ENCODE results near the gene RNF112.

The RNF112 gene

GRCh38 chr17:19410875-19411620 lies at the start of gene RNF112:
TSS of gene RNF112 (plus strand) at chr17:19411232. CDS start at chr17:19411409, 177 bp downstream.
- no peak for DNase-seq

DNA sequence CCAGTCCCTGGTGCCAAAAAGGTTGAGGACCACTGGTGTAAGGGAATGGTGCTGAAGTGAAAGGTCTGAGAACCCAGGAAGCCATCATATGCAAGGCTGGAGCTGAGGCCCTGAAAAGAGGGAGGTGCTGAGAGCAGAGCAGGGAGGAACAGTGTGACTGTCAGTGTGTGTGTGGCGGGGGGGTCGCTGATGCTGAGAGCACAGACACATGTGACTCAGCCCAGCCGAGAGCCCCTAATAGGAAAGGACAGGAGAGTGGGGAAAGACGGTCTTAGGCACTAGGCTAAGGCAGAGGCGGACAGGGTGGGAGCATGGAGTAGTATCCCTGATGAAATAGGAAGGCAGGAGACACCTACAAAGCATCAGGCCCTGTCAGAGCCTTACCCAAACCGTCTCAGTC lies 49.7 kb upstream of the RNF112 start:
- DNase-seq, result no peak

DNA sequence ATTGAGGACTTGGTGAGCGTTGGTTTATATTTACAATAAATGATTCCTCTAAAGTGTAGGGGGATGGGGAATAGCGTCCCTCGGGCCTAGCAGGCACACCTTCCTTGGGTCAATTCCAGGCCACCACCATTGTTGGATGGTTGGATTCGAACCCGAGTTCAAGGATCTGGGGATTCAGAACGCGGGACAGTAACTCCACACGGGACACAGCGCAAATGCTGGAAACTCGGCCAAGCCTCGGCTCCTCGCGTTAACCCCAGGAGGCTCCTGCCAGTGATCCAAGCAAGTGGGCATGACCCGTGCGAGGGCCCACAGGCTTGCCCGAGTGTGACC lies 49.1 kb upstream of the RNF112 start:
- no peak for DNase-seq

- DNase-seq, result peak; percentile 92 to 96
Measured at GRCh38 chr17:19362277-19363113, 48.5 kb upstream of the RNF112 start, which contains the start of gene B9D1. TSS of gene B9D1 (minus strand) at chr17:19362723. CDS start at chr17:19362569, 154 bp downstream.

GRCh38 chr17:19363114-19363438 lies 48.0 kb upstream of the RNF112 start:
- DNase-seq, result no peak

DNA sequence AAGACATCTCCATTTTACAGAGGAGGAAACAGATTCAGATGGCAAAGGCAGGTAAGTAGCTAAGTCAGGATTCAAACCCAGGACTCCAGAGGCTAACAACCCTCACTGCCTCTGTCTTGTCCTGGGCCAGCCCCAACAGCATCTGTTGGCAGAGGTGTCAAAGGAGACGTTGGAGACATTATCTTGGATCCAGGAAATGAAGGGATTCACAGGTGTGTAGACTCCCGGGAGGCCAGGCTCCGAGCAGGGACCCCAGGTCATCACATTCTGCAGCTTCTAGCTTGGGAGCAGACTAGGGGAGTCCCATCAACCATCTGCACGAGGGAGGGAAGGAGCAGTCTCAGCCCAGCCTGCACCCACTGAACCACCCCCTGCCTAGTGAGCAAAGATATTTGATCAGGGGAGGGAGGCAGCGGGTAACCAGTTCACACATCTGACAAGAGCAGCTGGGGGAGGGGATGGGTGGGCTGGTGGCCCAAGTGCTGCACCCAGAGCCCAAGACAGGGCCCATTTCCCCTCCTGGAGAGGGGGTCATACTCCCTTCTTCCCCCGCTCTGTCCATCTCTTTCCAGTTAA lies 47.5 kb upstream of the RNF112 start:
- no peak for DNase-seq

DNA sequence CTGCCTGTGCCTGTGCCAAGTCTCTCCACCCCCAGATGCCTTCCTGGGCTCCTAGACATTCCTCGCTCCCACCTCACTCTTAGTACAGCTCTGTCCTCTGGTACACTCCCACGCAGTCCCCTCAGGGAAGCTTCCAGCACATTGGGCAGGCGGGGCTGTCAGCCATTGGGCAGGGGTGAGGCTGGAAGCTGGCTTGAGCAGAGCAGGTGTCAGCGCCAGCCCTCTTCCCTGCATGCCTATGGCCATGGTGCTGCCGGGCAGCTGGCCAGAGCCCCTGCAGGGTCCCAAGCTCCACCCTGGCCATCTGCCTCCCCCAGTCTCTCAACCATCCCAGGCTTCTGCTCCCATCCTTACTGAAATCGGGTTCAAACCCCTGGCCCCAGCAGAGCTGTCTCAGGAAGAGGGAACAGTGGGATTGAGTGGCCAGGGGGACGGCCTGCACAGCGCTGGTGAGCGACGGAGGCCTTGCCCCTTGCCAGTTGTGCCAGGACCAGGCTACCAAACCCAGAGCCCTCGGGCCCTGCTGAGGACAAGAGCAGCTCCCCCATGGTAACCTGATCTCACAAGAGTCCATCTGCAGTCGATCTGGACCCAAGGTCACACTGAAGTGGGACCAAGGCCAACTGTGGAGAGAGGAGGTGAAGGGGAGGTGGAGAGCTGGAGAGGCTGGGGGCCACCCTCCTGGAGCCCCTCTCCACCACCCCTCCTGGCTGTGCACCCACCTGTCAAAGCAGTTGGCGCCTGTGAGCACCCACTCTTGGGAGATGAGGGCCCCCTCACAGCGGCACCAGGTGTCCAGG lies 46.1 kb upstream of the RNF112 start:
- no peak for DNase-seq

DNA sequence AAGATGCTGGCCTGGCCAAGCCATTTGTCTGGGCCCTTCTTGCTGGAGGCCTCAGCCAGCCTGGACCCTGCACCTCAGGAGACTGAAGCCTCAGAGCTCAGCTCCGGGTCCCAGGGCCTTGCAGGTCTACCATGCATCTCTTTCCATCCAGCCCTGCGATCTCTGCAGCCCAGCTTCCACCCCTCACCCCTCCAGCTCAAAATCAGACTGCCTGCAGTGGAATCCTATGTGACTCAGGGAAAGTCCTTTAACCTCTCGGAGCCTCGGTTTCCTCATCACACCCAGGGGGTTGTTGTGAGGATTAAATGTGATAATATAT lies 45.6 kb upstream of the RNF112 start:
- no peak for DNase-seq

DNA sequence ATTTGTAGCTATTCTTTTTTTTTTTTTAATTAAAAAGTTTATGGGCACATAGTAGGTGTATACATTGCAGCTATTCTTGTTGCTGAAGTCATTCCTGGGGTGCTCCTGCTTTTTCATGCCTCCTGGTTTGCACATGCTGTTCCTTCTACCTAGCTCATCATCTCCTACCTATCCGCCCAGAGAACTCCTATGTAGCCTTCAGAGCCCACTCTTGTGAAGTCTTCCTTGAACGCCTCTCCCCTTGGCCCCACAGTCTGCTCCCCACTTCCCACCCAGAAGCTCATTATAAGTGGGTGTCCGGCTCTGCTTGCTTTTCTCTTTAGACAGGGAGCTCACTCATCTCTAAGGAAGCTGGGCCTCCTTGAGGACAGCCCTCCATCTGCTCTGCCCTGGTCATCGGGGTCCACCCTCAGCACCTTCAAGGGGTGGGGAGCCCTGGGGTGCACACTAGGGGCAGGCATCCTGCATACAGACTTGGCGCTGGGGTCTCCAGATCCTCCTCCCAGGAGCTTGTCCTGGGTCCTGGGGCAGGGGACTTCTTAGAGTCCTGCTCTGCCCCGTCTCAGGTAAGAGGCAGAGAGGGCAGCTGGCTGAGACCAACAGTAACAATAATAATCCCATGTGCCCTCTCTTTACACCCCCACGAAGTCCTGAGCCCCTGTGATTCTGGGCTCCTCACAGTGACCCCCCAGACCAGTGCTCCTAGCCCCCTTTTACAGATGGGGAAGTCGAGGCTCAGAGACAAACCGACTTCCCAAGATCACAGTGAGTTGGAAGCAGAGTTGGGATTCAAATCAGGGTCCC lies 45.0 kb upstream of the RNF112 start:
- DNase-seq, result no peak

- no peak for DNase-seq
Measured at GRCh38 chr17:19366637-19366972, 44.4 kb upstream of the RNF112 start.

- DNase-seq, result no peak
Measured at GRCh38 chr17:19368229-19368628, 42.8 kb upstream of the RNF112 start.

DNA sequence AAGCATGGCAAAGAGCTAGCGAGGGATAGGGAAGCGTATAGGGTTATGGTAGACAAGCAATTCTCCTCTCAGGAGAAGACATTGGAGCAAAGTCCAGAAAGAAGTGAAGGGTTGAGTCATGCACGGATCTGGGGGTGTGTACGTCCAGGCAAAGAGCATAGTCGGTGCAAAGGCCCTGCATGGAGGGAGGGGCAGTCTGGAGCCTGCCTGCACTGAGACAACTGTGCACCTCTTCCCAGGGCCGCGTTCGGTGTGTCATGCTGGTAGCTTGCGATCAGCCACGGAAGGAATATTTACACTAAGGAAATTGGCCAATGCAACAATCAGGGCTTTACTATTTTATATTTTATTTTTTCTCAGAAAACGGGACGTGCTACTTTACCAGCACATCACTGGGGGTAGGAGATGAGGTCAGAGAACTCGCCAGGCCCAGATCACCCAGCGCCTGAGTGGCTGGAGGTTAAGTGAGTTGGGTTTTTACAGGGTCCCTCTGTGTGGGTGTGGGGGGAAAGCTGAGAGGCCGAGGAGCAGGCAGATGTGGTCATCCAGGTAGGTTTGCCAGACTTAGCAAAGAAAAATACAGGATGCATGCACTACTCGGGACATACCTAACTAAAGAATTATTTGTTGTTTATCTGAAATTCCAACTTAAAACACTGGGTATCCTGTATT lies 41.8 kb upstream of the RNF112 start:
- no peak for DNase-seq

DNA sequence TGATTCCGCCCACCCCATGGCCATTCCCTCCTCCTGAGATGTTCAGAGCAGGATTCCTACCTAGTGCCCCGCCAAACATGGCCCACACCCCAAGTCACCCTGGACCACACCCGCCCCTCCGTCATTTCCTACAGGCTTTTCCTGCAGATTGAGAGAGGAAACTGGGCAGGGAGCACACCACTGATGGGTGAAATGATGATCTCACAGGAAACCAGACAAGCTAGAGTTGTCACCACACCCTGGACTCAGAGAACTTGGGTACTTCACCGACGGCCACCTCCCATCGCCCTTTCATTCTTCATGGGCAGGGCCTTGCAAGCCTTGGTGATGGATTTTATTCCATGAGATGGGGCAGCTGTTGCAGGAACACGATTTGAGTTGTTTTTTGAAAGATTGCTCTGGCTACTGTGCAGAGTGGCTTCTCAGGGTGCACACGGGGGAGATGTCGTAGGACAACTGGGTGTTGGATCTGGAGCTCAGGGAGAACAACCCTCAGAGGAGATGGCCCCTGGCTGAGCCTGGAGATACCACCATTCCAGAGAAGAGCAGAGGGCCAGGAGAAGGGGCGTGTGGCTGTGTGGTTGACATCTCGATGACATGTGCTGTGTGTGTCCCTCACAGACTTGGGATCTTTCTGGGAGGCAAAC lies 41.1 kb upstream of the RNF112 start:
- peak; percentile 59 to 62 for DNase-seq

DNA sequence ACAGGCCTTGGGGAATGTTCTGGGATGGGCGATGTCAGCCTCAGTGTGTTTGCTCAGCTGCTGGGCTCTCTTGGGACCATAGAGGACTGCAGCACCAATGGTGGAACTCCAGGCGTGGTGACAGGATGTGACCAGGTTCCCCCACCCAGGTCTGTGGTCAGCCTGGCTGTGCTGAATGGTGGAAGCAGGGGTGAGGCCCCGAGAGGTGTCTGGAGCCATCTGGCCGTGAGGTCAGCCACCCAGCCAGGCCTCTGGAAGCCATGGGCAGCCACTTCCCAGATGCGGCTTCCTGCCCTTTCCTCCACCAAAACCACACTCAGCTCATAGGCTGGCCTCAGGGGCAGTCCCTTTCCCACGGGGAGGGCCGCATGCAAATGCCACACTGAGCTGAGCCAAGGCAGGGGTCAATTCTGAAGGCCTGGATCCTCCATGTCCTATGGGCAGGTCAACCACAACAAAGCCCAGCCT lies 40.5 kb upstream of the RNF112 start:
- peak; percentile 42 to 43 for DNase-seq

GRCh38 chr17:19371259-19372010 lies 39.6 kb upstream of the RNF112 start:
- peak in 1 of 2 donors; percentile 22 for DNase-seq

GRCh38 chr17:19372011-19372370 lies 39.0 kb upstream of the RNF112 start:
- no peak for DNase-seq

DNA sequence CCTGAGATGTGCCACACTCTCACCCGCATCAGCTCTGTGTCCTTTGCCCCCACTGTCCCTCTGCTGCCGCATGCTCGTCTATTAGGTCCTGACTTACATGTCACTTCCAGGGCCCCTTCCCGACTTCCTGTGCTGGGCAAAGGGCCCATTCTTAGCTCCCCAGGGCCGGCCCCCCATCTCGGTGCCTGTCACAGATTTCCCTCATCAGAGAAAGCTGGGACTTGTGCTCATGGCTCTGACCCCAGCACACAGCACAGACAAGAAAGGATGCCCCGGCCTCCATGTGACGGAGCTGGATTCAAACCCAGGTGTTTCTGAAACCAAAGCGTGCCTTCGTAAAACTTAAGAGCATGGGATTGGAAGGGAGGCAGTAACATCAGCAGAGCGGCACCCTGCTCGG lies 38.6 kb upstream of the RNF112 start:
- DNase-seq, result no peak

GRCh38 chr17:19372866-19373504 lies 38.0 kb upstream of the RNF112 start:
- no peak for DNase-seq

- no peak for DNase-seq
Measured at GRCh38 chr17:19374136-19374535, 36.9 kb upstream of the RNF112 start.

DNA sequence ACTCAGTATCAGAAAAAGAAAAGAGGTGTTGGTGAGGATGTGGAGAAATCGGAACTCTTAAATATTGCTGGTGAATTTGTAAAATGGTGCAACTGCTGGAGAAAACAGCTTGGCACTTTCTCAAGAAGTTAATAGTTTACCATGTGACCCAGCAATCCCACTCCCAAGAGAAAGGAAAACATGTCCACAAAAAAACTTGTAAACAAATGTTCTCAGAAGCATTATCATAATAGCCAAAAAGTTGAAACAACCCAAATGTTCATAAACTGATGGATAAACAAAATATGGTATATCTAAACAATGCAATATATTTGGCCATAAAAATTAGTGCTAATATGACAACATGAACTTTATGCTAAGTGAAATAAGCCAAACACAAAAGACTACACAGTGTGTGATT lies 35.3 kb upstream of the RNF112 start:
- DNase-seq, result no peak
